DOHH2 (cell line): ENCODE results near the gene FBXW4.

Experiments
- EZH2phosphoT487 ChIP-seq: fragments of 200-600 bp; sonication (generic); IDR thresholded peaks from 2 replicates; pipeline ENCODE4 v1.6.1; 2017; ENCODE audit warnings: borderline replicate concordance, mild to moderate bottlenecking, antibody characterized with exemption, low read length, moderate library complexity, mixed read lengths
- TF ChIP-seq, protein P1 (sequence below): fragments of 200-600 bp; sonication (generic); IDR thresholded peaks from one replicate; pipeline ENCODE4 v1.5.1; 2014; ENCODE audit warnings: antibody characterized with exemption, mild to moderate bottlenecking, low read depth, low read length; ENCODE audit not compliant: poor library complexity, severe bottlenecking

DNA sequence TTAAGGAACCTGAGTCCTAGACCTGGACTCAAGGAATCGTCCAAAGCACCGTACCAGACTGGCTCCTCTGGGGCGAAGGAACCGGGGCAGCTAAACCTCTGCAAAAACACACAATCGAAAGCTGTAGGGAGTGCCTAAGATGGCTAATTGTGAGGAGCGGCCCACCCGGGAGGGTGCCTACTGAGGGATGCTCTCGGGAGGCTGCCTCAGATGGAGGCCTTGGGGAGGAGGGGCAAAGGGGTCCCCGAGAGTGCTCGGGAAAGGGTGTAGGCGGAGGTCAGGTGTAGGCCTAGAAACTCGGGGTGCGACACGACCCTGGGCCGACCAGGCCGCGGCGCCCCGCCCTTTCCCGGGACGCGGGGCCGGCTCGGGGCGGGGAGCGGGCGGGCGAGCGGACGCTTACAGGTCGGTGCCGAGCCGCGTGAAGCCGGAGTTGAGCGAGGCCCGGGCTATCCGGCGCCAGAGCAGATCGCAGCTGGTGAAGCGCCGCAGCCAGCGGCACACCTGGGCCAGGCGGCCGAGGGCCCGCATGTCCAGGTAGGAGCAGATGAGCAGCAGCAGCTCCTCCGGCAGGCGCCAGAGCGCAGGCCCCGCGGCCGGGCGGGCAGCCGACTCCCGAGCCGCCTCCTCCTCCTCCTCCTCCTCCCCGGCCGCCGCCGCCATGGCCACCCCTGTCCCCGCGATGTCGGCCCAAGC, 844 bp downstream of the FBXW4 start:
- TF ChIP-seq, protein P1, sequence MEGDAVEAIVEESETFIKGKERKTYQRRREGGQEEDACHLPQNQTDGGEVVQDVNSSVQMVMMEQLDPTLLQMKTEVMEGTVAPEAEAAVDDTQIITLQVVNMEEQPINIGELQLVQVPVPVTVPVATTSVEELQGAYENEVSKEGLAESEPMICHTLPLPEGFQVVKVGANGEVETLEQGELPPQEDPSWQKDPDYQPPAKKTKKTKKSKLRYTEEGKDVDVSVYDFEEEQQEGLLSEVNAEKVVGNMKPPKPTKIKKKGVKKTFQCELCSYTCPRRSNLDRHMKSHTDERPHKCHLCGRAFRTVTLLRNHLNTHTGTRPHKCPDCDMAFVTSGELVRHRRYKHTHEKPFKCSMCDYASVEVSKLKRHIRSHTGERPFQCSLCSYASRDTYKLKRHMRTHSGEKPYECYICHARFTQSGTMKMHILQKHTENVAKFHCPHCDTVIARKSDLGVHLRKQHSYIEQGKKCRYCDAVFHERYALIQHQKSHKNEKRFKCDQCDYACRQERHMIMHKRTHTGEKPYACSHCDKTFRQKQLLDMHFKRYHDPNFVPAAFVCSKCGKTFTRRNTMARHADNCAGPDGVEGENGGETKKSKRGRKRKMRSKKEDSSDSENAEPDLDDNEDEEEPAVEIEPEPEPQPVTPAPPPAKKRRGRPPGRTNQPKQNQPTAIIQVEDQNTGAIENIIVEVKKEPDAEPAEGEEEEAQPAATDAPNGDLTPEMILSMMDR = no peak
- no peak for TF ChIP-seq EZH2phosphoT487
